GM18505 (cell line): ENCODE measurements around the gene ZNF385C.

Experiments used
- ATAC-seq: cut with Tn5 transposase; IDR thresholded peaks from one replicate; pipeline ENCODE4 v1.9.1; 2021; ENCODE audit not compliant: unreplicated experiment
- POLR2A ChIP-seq: IDR thresholded peaks from 4 replicates; pipeline ENCODE4 v1.6.1; 2011; ENCODE audit warnings: borderline replicate concordance; ENCODE audit not compliant: insufficient read depth, insufficient read length; ENCODE audit errors: extremely low read depth

Gene ZNF385C

GRCh38 chr17:42067371-42068091 lies 30.7 kb downstream of the ZNF385C start:
- ATAC-seq, result no peak
- no peak for TF ChIP-seq POLR2A

- no peak for TF ChIP-seq POLR2A
- ATAC-seq, result no peak
Measured at GRCh38 chr17:42065201-42065600, 33.1 kb downstream of the ZNF385C start.

- ATAC-seq, result no peak
- no peak for TF ChIP-seq POLR2A
Measured at GRCh38 chr17:42062681-42063080, 35.6 kb downstream of the ZNF385C start.

- no peak for TF ChIP-seq POLR2A
- no peak for ATAC-seq
Measured at GRCh38 chr17:42061646-42062487, 36.4 kb downstream of the ZNF385C start.

- TF ChIP-seq POLR2A, result no peak
- ATAC-seq, result no peak
Measured at GRCh38 chr17:42060231-42060630, 38.0 kb downstream of the ZNF385C start.

- no peak for ATAC-seq
- no peak for TF ChIP-seq POLR2A
Measured at GRCh38 chr17:42059815-42060214, 38.5 kb downstream of the ZNF385C start.

- ATAC-seq, result no peak
- TF ChIP-seq POLR2A, result no peak
Measured at GRCh38 chr17:42058063-42058462, 40.2 kb downstream of the ZNF385C start.

GRCh38 chr17:42056635-42057034 lies 41.6 kb downstream of the ZNF385C start:
- TF ChIP-seq POLR2A, result no peak
- ATAC-seq, result no peak

- ATAC-seq, result no peak
- TF ChIP-seq POLR2A, result no peak
Measured at GRCh38 chr17:42055496-42055895, 42.8 kb downstream of the ZNF385C start.

GRCh38 chr17:42055027-42055426 lies 43.2 kb downstream of the ZNF385C start:
- no peak for TF ChIP-seq POLR2A
- ATAC-seq, result no peak

- no peak for ATAC-seq
- TF ChIP-seq POLR2A, result no peak
Measured at GRCh38 chr17:42053731-42054500, 44.4 kb downstream of the ZNF385C start.

GRCh38 chr17:42052346-42052877 lies 45.9 kb downstream of the ZNF385C start:
- TF ChIP-seq POLR2A, result no peak
- ATAC-seq, result no peak

GRCh38 chr17:42051645-42052044 lies 46.6 kb downstream of the ZNF385C start:
- ATAC-seq, result no peak
- no peak for TF ChIP-seq POLR2A
